Lower leg skin (tissue), 3 donors: ENCODE results near the gene BBS7.

Experiments used
- POLR2A ChIP-seq, 2 donors: fragments of 450-650 bp; IDR thresholded peaks; one replicate each; pipeline ENCODE4 v1.6.1; 2016 to 2017; ENCODE audit warnings: antibody characterized with exemption in 2 of 2, mild to moderate bottlenecking in 1 of 2, moderate library complexity in 1 of 2
- TF ChIP-seq, protein P1 (sequence below), 3 donors: fragments of 450-650 bp; IDR thresholded peaks; one replicate each; pipeline ENCODE4 v1.5.1; 2016; ENCODE audit warnings: antibody characterized with exemption in 3 of 3, mild to moderate bottlenecking in 3 of 3, moderate library complexity in 2 of 3

DNA sequence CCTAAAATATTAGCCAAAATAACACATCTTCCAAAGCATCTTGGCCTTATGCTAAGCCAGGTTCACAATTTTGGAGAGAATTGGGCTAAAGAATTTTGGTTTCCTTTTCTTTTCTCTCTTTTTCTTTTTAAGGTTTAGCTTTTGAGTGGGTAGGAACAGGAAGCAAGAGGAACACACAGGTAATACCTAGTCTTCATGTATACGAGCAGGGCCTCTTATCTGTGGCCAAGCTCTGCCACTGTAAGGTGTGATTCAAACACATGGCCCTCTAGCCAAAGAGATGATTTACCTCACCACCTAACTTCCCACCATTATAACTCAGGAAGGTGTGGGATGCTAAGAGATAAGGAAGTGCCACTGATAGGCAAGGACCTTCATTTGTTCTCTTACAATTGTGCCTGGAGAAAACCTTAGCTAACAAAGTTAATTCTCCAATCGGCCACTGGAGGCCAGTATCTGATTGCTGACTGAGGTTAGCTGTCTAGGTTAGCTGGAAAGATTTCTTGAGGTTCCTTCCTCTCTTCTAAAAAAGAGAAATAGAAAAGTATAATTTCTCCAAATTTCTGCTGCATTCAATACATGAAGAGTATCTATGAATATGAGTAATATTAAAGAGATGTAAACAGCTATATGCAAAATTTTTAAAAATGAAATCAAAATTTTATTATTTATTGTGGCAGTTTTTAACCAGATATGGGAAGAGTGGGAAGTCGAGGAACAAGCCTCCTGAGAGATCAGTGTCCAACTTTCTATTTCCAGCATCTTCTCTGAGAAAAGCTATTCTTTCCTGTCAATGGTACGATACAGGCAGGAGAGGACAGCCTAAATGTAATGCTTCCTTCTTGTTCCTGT is 30.1 kb upstream of the BBS7 start:
- no peak for TF ChIP-seq POLR2A (IDR thresholded peaks at IDR 0.05)
- TF ChIP-seq, protein P1, sequence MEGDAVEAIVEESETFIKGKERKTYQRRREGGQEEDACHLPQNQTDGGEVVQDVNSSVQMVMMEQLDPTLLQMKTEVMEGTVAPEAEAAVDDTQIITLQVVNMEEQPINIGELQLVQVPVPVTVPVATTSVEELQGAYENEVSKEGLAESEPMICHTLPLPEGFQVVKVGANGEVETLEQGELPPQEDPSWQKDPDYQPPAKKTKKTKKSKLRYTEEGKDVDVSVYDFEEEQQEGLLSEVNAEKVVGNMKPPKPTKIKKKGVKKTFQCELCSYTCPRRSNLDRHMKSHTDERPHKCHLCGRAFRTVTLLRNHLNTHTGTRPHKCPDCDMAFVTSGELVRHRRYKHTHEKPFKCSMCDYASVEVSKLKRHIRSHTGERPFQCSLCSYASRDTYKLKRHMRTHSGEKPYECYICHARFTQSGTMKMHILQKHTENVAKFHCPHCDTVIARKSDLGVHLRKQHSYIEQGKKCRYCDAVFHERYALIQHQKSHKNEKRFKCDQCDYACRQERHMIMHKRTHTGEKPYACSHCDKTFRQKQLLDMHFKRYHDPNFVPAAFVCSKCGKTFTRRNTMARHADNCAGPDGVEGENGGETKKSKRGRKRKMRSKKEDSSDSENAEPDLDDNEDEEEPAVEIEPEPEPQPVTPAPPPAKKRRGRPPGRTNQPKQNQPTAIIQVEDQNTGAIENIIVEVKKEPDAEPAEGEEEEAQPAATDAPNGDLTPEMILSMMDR (IDR thresholded peaks at IDR 0.05) = no peak
